Stimulated activated CD8-positive, alpha-beta memory T cell treated with anti-CD3 and anti-CD28 coated beads, Interleukin-12 subunit alpha, Interleukin-12 subunit beta, amount 100 ng/mL, for 24 hours (primary cell): ENCODE results near the gene DBNL.

ENCODE experiments used
- DNase-seq: peaks from one replicate; pipeline ENCODE4 v3.0.0-alpha.2; 2020; ENCODE audit errors: extremely low read depth

The DBNL gene

GRCh38 chr7:44043902-44044301 lies 600 bp upstream of the DBNL start:
- no peak for DNase-seq

GRCh38 chr7:44045226-44046014 lies 918 bp downstream of the DBNL start:
- no peak for DNase-seq

GRCh38 chr7:44046321-44047061 lies 2.0 kb downstream of the DBNL start:
- DNase-seq, result no peak

GRCh38 chr7:44048031-44048795 lies 3.7 kb downstream of the DBNL start:
- DNase-seq, result no peak

- no peak for DNase-seq
Measured at GRCh38 chr7:44050121-44050914, 5.8 kb downstream of the DBNL start.

GRCh38 chr7:44050915-44051560 lies 6.5 kb downstream of the DBNL start:
- DNase-seq, result no peak

- no peak for DNase-seq
Measured at GRCh38 chr7:44051611-44052220, 7.2 kb downstream of the DBNL start.

GRCh38 chr7:44052771-44053365 lies 8.4 kb downstream of the DBNL start:
- no peak for DNase-seq

GRCh38 chr7:44056681-44057080 lies 12.2 kb downstream of the DBNL start:
- no peak for DNase-seq

GRCh38 chr7:44057181-44057848 lies 12.8 kb downstream of the DBNL start:
- DNase-seq, result no peak

GRCh38 chr7:44057849-44058758 lies 13.6 kb downstream of the DBNL start:
- no peak for DNase-seq

- no peak for DNase-seq
Measured at GRCh38 chr7:44058759-44059218, 14.3 kb downstream of the DBNL start.

GRCh38 chr7:44059219-44060090 lies 15.0 kb downstream of the DBNL start:
- no peak for DNase-seq

- no peak for DNase-seq
Measured at GRCh38 chr7:44060091-44060947, 15.8 kb downstream of the DBNL start.

GRCh38 chr7:44060948-44061644 lies 16.6 kb downstream of the DBNL start:
- no peak for DNase-seq

GRCh38 chr7:44061645-44062179 lies 17.2 kb downstream of the DBNL start:
- no peak for DNase-seq
